ENCODE results near the gene TAF5L. TPM values are rescaled to one million over a fixed set of nuclear protein-coding genes. Genes with fewer than 3 reads are reported as not detected.
A peak's percentile ranks its signal among the peaks of the same experiment; 100 is the strongest.

TAF5L gene
- total and polyA plus RNA-seq, 2 of the 13 experiments (the other 11 are each of a cell fraction or from before 2014, with no cell fraction given), result 10.8 to 18.2 TPM

DNA sequence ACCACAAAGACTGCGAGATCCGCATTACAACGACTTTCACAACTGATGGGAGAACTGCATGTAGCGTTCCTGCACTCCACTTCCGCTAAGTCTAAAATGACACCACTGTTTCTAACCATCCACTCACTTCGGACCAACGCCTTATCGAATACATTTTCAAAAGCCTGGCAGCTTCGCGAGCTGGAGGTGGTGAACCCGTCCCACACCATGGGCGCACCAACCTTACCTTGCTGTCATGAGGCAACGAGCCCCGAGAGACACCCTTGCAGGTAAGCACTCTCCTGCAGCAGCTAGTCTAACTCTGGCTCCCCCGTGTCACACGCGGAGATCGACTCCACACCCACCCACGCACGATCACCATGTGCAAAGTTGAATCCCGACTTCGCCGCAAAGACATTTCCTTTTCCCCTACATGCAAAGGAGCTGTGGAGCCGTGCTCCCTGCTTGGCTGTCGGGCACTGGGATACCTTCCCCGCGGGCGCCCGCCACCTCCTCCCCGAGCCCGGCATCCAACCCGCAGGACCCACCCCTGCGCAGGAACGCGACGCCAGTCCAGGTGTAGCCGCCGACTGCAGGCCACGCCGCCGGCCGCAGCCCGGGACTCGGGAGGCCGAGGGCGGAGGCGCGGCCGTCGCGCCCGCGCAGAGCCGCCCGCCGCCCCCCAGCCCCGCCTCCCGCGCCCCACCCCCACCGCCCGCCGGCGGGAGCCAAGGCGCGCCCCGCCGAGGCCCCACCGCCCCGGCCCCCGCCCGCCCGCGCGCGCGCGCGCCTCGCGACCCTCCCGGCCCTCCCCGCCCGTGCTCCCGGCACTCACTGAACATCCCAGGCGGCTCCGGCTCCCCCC is 629 bp downstream of the TAF5L start (continued):
- TF ChIP-seq U2AF2 (IDR thresholded peaks at IDR 0.05; ENCODE audit: low read depth, low read length) (no peak), TFDP2 (CRISPR knock-in tag; IDR thresholded peaks at IDR 0.05) (peak; percentile 41; the same call in 1 of the 2 replicates), U2AF1 (optimal IDR thresholded peaks at IDR 0.05; ENCODE audit: low read depth, low read length) (no peak)

DNA sequence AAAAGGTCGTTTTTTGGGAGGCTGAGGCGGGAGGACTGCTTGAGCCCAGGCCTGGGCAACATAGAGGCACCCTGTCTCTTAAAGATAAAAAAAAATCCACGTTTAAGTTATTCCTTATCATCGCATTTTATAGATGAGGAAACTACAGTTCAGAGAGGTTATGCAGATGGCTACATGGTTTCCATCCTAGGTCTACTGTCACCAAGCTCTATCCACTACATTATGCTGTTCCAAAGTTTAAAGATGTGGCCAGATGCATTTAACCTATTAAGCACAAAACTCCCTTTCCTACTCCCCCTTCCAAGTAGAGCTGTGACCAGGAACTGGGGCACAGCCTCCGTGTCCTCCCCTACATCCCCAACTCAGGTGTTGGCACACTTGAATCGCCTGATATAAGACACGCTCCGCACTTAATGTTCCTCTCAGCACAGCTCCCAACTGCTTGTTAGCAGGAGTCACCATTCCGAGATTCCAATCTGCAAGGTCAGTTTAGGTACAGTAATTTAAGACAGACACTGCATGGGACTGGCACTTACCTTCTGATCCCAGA is 1.3 kb downstream of the TAF5L start:
- H3K4me1 ChIP-seq (ENCODE audit: insufficient read depth, low read length), result peaks cover 31% of the 10 kb centered on the region
- no peak for ATAC-seq
- peaks cover 85% of the 10 kb centered on the region for H3K79me2 ChIP-seq (ENCODE audit: insufficient read depth, low read length)
- CTCF ChIA-PET (ENCODE audit: low intra/inter-chr PET ratio, low total read pairs), result no interaction called here
- no peaks in the 10 kb centered on the region; a peak in 1 of 5 replicates for H3K27me3 ChIP-seq (ENCODE audit: control insufficient read depth in 1 of 2, insufficient read depth in 2 of 2, low read length in 2 of 2)
- FAIRE-seq, result no peak
- no peak for DNase-seq (ENCODE audit: low spot score)
- BruUV-seq (replicated peaks), result no TSS peak
- peaks cover 0 to 5% of the 10 kb centered on the region in 2 experiments; a peak in 1 of 5 replicates for H3K36me3 ChIP-seq (replicated peaks in 1 of 2; ENCODE audit: control insufficient read depth in 1 of 2, insufficient read depth in 2 of 2, low read length in 2 of 2)
- no peaks in the 10 kb centered on the region for H3K9me3 ChIP-seq (ENCODE audit: low read length)
- POLR2A ChIA-PET, result interaction anchor here (5.0 kb wide), 1 partner anchor 66 kb away, joined by 34 read pairs; the partner anchor contains the start of gene ABCB10
- WGBS (ENCODE audit: low lambda C conversion rate), result 28% methylated on average over 9 of the region's 9 CpGs
- no peaks in the 10 kb centered on the region; the same call in 1 of the 2 replicates for H4K20me1 ChIP-seq (ENCODE audit: insufficient read depth, low read length)
- peak overlapping the region; percentile 74 for H3K9ac ChIP-seq (ENCODE audit: insufficient read depth, low read depth, low read length)
- in situ Hi-C loops (cut with HindIII; ENCODE audit: extremely low pct_ligation_motif_present, low pct_unique_long_range_greater_than_20kb) (loop anchor here (5.0 kb wide), 1 partner anchor 62 kb away; no protein-coding TSS in a partner anchor), intact Hi-C loops (cut with micrococcal nuclease; ENCODE audit: unreplicated experiment) (no loop called here)
- H3K27ac ChIP-seq (ENCODE audit: extremely low read length, insufficient read depth, low read length), result peak overlapping the region; percentile 50
- H2AFZ ChIP-seq (ENCODE audit: low read length), result no peak overlapping the region
- H3K4me3 ChIP-seq (replicated peaks in 1 of 3; ENCODE audit: insufficient read depth in 1 of 3, low read depth in 2 of 3, low read length in 3 of 3), result peak overlapping the region; percentile 64 to 92 (median 78)
- peak overlapping the region; percentile 91 for H3K4me2 ChIP-seq (ENCODE audit: low read depth, low read length)
- TF ChIP-seq ZNF235 (CRISPR knock-in tag; IDR thresholded peaks at IDR 0.05; ENCODE audit: borderline replicate concordance) (no peak), ZNF660 (CRISPR knock-in tag; IDR thresholded peaks at IDR 0.05; ENCODE audit: borderline replicate concordance, low read depth) (no peak), DRAP1 (CRISPR knock-in tag; IDR thresholded peaks at IDR 0.05) (0 out of 2 replicates have a peak, but pooled peaks have one; percentile 8), PAX8 (CRISPR knock-in tag; IDR thresholded peaks at IDR 0.05; ENCODE audit: borderline replicate concordance) (no peak), ZNF512 (CRISPR knock-in tag; IDR thresholded peaks at IDR 0.05) (no peak), SUZ12 (IDR thresholded peaks at IDR 0.05; ENCODE audit: low read depth, low read length) (no peak), GATAD1 (CRISPR knock-in tag; IDR thresholded peaks at IDR 0.05) (0 out of 2 replicates have a peak, but pooled peaks have one; percentile 9), CAMTA2 (CRISPR knock-in tag; IDR thresholded peaks at IDR 0.05; ENCODE audit: borderline replicate concordance) (no peak), REXO4 (CRISPR knock-in tag; IDR thresholded peaks at IDR 0.05; ENCODE audit: borderline replicate concordance) (no peak), ZNF562 (CRISPR knock-in tag; IDR thresholded peaks at IDR 0.05; ENCODE audit: borderline replicate concordance) (no peak), ZBTB14 (CRISPR knock-in tag; IDR thresholded peaks at IDR 0.05) (no peak), MED13 (CRISPR knock-in tag; IDR thresholded peaks at IDR 0.05) (no peak), PHF8 (CRISPR knock-in tag; IDR thresholded peaks at IDR 0.05) (no peak), RXRB (CRISPR knock-in tag; IDR thresholded peaks at IDR 0.05; ENCODE audit: borderline replicate concordance) (0 out of 2 replicates have a peak, but pooled peaks have one; percentile 6)
